ENCODE data around the gene NUP210.

Gene NUP210

DNA sequence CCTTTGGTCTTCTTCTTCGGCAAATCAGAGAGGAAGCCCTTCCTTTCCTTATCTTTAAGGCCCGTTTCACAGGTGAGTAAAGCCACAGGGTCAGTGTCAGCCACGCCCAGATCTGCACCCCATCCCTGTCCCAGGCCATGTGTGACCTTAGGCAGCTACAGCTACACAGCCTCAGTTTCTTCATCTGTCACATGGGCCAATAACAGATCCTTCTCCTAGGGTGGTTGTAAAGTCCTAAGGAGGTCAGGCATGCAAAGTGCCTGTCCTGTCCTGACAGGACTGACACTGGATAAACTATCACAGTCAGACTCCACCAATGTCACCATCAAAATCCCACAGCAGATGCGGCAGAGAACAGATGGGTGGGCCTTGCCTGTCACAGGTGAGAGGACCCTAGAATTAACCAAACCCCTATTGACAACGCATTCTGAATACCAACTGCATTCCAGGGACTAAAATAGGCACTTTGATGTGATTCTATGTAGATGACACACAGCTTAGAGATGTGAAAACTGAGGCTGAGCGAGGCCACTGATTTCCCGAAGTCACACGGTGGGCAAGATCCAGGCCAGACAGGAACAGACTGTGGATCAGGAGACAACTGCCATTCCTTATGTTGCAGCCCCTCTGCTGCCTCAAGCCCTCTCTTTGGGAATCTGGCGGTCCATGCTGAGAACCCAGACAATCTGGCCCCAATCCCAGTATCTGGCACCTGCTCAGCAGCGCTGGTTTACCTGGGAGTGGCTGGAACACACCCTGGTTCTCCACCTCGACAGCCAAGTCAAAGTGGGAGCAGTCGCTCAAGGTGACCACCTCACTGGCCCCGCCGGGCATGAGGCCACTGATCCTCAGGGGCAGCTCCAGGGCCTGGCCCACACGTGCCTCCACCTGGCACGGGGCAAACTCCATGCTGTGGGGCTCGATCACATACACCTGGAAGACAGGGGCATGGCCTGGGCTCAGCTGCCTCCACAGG, 48.7 kb downstream of the NUP210 start:
- CTCF ChIA-PET = interaction anchor here (0.7 to 1.3 kb wide), 2 partner anchors 34 to 279 kb away, joined by 3 to 4 read pairs; no protein-coding TSS in a partner anchor
- DNase-seq (ENCODE audit: extremely low spot score) = no peak
- TF ChIP-seq CTCF (IDR thresholded peaks at IDR 0.05; ENCODE audit: control extremely low read depth, extremely low read depth, low read depth, missing control alignments) = no peak

DNA sequence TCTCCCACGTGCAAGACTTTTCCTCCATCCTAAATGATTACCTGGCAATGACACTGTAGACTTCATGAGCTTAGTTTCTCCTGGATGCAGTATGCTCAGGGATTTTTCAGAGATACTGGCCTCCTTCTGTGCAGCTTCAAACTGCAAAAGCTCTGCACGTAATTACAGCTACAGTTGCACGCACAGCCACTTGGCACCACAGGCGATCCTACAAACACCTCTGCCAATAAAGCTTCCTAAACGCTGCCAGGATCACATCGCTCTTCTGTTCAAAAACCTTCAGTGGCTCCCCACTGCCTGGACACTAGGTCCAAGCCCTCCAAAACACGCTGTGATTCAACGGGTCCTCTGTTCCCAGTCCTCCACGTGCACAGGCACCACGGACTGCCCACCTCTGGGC, 49.5 kb downstream of the NUP210 start:
- DNase-seq (ENCODE audit: extremely low spot score) = no peak
- no peak for TF ChIP-seq CTCF (IDR thresholded peaks at IDR 0.05; ENCODE audit: control extremely low read depth, extremely low read depth, low read depth, missing control alignments)
- POLR2A ChIA-PET = no interaction called here
- CTCF ChIA-PET = interaction anchor here (0.7 to 1.3 kb wide), 2 partner anchors 216 to 278 kb away, joined by 3 to 4 read pairs; no protein-coding TSS in a partner anchor

More for the DNA sequence above, 48.7 kb downstream of the NUP210 start:
- POLR2A ChIA-PET = no interaction called here

DNA sequence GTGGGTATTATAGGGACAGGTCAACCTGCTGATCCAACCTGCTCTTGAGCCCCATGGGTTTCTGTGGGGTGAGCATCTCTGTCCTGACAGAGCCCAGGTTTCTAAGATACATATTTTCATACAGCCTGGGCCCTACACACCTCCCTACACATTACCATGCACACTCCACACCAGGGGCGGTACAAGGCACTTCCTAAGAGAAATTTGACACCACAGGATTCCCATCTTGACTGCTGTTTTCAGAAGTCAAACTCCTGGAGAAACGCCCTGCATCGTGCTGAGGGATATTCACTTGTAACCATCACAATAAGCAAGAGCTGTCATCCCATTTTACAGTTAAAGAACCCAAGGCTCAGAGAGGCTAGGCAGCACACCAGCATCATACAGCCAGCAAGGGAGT, 50.1 kb downstream of the NUP210 start:
- POLR2A ChIA-PET = no interaction called here
- CTCF ChIA-PET = interaction anchor here (0.7 to 1.3 kb wide), 2 partner anchors 217 to 278 kb away, joined by 3 to 4 read pairs; no protein-coding TSS in a partner anchor
- no peak for TF ChIP-seq CTCF (IDR thresholded peaks at IDR 0.05; ENCODE audit: control extremely low read depth, extremely low read depth, low read depth, missing control alignments)
- DNase-seq (ENCODE audit: extremely low spot score) = no peak

DNA sequence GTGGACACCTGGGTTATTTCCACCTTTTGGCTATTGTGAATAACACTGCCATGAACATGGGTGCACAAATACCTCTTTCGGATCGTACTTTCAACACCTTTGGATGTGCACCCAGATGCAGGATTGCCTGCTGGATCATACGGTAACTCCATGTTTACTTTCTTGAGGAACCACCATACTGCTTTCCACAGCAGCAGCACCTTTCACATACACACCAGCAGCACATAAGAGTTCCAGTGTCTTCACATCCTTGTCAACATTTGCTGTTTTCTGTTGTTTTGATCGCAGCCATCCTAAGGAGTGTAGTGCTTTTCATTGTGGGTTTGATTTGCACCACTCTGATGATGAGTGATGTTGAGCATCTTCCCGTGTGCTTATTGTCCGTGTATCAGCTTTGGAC, 51.3 kb downstream of the NUP210 start:
- DNase-seq (ENCODE audit: extremely low spot score) = no peak
- CTCF ChIA-PET = no interaction called here
- no peak for TF ChIP-seq CTCF (IDR thresholded peaks at IDR 0.05; ENCODE audit: control extremely low read depth, extremely low read depth, low read depth, missing control alignments)
- POLR2A ChIA-PET = no interaction called here

DNA sequence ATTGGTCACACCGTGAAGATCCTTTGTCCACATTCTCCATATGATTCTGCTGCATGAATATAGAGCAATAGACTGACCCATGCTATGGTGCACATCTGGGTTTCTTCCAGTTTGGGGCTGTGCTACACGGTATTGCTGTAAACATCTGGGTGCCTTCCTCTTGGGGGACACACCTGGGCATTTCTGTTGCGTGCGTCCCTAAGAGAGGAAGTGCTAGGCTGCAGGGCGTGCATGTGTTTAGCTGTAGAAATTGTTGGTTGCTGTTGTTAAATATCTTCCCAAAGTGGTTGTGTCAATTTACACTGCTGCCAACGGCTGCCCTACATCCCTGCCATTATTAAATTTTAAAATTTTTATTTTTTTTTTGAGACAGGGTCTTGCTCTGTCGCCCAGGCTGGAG, 52.4 kb downstream of the NUP210 start:
- TF ChIP-seq CTCF (IDR thresholded peaks at IDR 0.05; ENCODE audit: control extremely low read depth, extremely low read depth, low read depth, missing control alignments) = no peak
- no peak for DNase-seq (ENCODE audit: extremely low spot score)
- ChIA-PET POLR2A (no interaction called here), CTCF (no interaction called here)

DNA sequence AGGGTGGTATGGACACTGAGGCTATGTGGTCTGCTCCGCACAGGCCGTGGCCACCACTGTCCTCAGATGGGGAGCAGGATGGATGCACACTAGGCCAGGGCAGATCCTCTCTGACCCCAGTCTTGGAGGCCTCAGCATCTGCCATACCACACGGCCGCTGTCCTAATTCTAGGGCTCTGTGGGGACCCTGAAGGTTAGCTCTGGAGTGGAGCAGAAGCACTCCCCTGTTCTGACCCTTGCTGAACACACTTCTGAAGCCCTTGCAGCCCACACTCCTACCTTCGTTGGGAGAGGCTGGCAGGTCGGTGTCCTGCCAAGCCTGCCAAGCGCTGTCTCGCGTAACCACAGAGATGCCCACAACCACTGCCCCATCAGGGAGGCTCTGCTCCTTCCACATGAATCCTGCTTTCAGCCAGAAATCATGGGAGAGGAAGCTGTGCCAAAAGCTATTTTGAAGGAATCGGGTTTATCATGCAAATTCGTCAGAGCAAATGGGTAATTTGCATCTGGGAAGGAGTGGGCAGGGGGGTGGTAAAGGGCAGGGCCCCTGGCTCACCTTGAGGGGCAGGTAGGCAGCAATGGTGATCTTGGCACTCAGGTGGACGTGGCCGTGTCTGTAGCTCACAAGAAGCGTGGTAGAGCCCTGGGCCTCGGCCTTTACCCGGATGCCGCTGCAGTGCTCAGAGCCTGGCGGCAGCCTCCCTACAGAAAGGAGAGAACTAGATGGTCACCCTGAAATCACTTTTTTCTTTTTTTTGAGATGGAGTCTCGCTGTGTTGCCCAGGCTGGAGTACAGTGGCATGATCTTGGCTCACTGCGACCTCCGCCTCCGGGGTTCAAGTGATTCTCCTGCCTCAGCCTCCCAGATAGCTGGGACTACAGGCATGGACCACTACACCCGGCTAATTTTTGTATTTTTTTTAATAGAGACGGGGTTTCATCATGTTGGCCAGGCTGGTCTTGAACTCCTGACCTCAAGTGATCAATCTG, 54.4 kb downstream of the NUP210 start:
- POLR2A ChIA-PET = no interaction called here
- no peak for TF ChIP-seq CTCF (IDR thresholded peaks at IDR 0.05; ENCODE audit: control extremely low read depth, extremely low read depth, low read depth, missing control alignments)
- no peak for DNase-seq (ENCODE audit: extremely low spot score)
- CTCF ChIA-PET = interaction anchor here (1.0 kb wide), 1 partner anchor 33 kb away, joined by 3 read pairs; no protein-coding TSS in a partner anchor

Data from GM10248 (cell line).